GM23338 (cell line): ENCODE measurements around the gene PPIF. TPM values are rescaled to one million over a fixed set of nuclear protein-coding genes. Genes with fewer than 3 reads are reported as not detected.

ENCODE experiments used
- ATAC-seq: fragments of 200-7000 bp; cut with Tn5 transposase; 3 replicates; pipeline ENCODE4 v1.9.1; 2020
- DNase-seq: peaks from one replicate; pipeline ENCODE4 v3.0.0-alpha.2; 2015; ENCODE audit warnings: low spot score
- H2AFZ ChIP-seq: fragments of 200-600 bp; sonication (generic); 2 replicates; pipeline ENCODE4 v1.8.0; 2016; ENCODE audit warnings: antibody characterized with exemption, mild to moderate bottlenecking, moderate library complexity
- H3F3A ChIP-seq: fragments of 200-600 bp; sonication (generic); replicated peaks from 2 replicates; pipeline ENCODE4 v1.8.0; 2017; ENCODE audit warnings: antibody characterized with exemption, mixed run types, low read depth
- H3K27ac ChIP-seq: fragments of 200-600 bp; sonication (generic); 2 replicates; pipeline ENCODE4 v1.6.1; 2016; ENCODE audit warnings: low read depth
- H3K27me3 ChIP-seq: fragments of 200-600 bp; sonication (generic); 2 replicates; pipeline ENCODE4 v1.8.0; 2016; ENCODE audit warnings: mild to moderate bottlenecking, mixed run types, moderate library complexity; ENCODE audit not compliant: insufficient read depth
- H3K36me3 ChIP-seq: fragments of 200-600 bp; sonication (generic); 2 replicates; pipeline ENCODE4 v1.8.0; 2016; ENCODE audit warnings: mild to moderate bottlenecking; ENCODE audit not compliant: insufficient read depth
- H3K4me1 ChIP-seq: fragments of 200-600 bp; sonication (generic); 2 replicates; pipeline ENCODE4 v1.8.0; 2016; ENCODE audit warnings: mild to moderate bottlenecking, moderate library complexity; ENCODE audit not compliant: insufficient read depth
- H3K4me2 ChIP-seq: fragments of 200-600 bp; sonication (generic); 2 replicates; pipeline ENCODE4 v1.7.1; 2017; ENCODE audit warnings: mixed run types
- H3K4me3 ChIP-seq: fragments of 200-600 bp; sonication (generic); 2 replicates; pipeline ENCODE4 v1.6.1; 2016; ENCODE audit warnings: mixed run types
- H3K79me2 ChIP-seq: fragments of 200-600 bp; sonication (generic); replicated peaks from 2 replicates; pipeline ENCODE4 v1.8.0; 2017; ENCODE audit warnings: mild to moderate bottlenecking; ENCODE audit not compliant: insufficient read depth
- H3K9me2 ChIP-seq: fragments of 200-600 bp; sonication (generic); 2 replicates; pipeline ENCODE4 v1.8.0; 2017; ENCODE audit not compliant: insufficient read depth
- H4K20me1 ChIP-seq: fragments of 200-600 bp; sonication (generic); replicated peaks from 2 replicates; pipeline ENCODE4 v1.8.0; 2017; ENCODE audit warnings: mild to moderate bottlenecking; ENCODE audit not compliant: insufficient read depth
- H3K27ac Mint-ChIP-seq: 2 replicates; pipeline ENCODE4 v1.8.0; 2020; ENCODE audit warnings: inconsistent platforms, mild to moderate bottlenecking, moderate library complexity, mixed read lengths
- H3K27me3 Mint-ChIP-seq: 3 replicates; pipeline ENCODE4 v1.8.0; 2022; ENCODE audit warnings: low read depth, mild to moderate bottlenecking, moderate library complexity, mixed read lengths, inconsistent platforms; ENCODE audit not compliant: insufficient read depth, poor library complexity
- H3K36me3 Mint-ChIP-seq: 3 replicates; pipeline ENCODE4 v1.8.0; 2021; ENCODE audit warnings: low read depth, mild to moderate bottlenecking, inconsistent platforms, moderate library complexity, mixed read lengths
- H3K4me1 Mint-ChIP-seq: 3 replicates; pipeline ENCODE4 v1.8.0; 2020; ENCODE audit warnings: mild to moderate bottlenecking, inconsistent platforms, mixed read lengths
- H3K4me3 Mint-ChIP-seq: 3 replicates; pipeline ENCODE4 v1.8.0; 2021; ENCODE audit warnings: moderate library complexity, mild to moderate bottlenecking, inconsistent platforms, mixed read lengths
- H3K9me3 Mint-ChIP-seq: 3 replicates; pipeline ENCODE4 v1.8.0; 2020; ENCODE audit warnings: moderate library complexity, mild to moderate bottlenecking, inconsistent platforms, mixed read lengths
- CREB1 ChIP-seq: fragments of 250-450 bp; sonication (Bioruptor Pico); IDR thresholded peaks from 2 replicates; pipeline ENCODE4 v1.5.0; 2020; ENCODE audit warnings: low read depth, mild to moderate bottlenecking, moderate library complexity
- CTCF ChIP-seq, 2 experiments: fragments of 200-600 bp in 1 of 2; sonication (generic) in 1 of 2; conservative IDR thresholded peaks; 2 replicates each; pipeline versions ENCODE4 v1.5.1 to v1.6.1; 2016 to 2017; ENCODE audit warnings: antibody characterized with exemption in 2 of 2, low read depth in 2 of 2, mild to moderate bottlenecking in 2 of 2, moderate library complexity in 1 of 2
- ETS1 ChIP-seq: IDR thresholded peaks from 2 replicates; pipeline ENCODE4 v1.6.1; 2016; ENCODE audit warnings: antibody characterized with exemption
- EZH2 ChIP-seq: fragments of 200-600 bp; sonication (generic); IDR thresholded peaks from one replicate; pipeline ENCODE4 v1.8.0; 2017; ENCODE audit warnings: antibody characterized with exemption, mild to moderate bottlenecking, low read depth; ENCODE audit not compliant: unreplicated experiment
- JUNB ChIP-seq: IDR thresholded peaks from one replicate; pipeline ENCODE4 v1.6.1; 2016; ENCODE audit warnings: antibody characterized with exemption; ENCODE audit not compliant: unreplicated experiment
- NANOG ChIP-seq: IDR thresholded peaks from 2 replicates; pipeline ENCODE4 v1.6.1; 2016; ENCODE audit warnings: antibody characterized with exemption, borderline replicate concordance
- POLR2AphosphoS5 ChIP-seq: IDR thresholded peaks from 2 replicates; pipeline ENCODE4 v1.6.1; 2016; ENCODE audit warnings: antibody characterized with exemption, low read depth
- REST ChIP-seq: IDR thresholded peaks from one replicate; pipeline ENCODE4 v1.6.1; 2018; ENCODE audit warnings: antibody characterized with exemption; ENCODE audit not compliant: unreplicated experiment
- STAT1 ChIP-seq: IDR thresholded peaks from one replicate; pipeline ENCODE4 v1.6.1; 2016; ENCODE audit warnings: antibody characterized with exemption; ENCODE audit not compliant: unreplicated experiment
- ZNF114 ChIP-seq: fragments of 250-450 bp; sonication (Bioruptor Pico); IDR thresholded peaks from 2 replicates; pipeline ENCODE4 v1.5.0; 2020; ENCODE audit warnings: mild to moderate bottlenecking, moderate library complexity
- ZNF331 ChIP-seq: fragments of 250-450 bp; sonication (Bioruptor Pico); IDR thresholded peaks from 2 replicates; pipeline ENCODE4 v1.5.0; 2020; ENCODE audit warnings: low read depth, mild to moderate bottlenecking, moderate library complexity
- ZNF462 ChIP-seq: fragments of 250-450 bp; sonication (Bioruptor Pico); IDR thresholded peaks from 2 replicates; pipeline ENCODE4 v1.5.0; 2020; ENCODE audit warnings: mild to moderate bottlenecking, moderate library complexity
- polyA plus RNA-seq: library from polyadenylated mRNA; unstranded; fragments of >200 nt; fragmentation: Nextera tagmentation; extraction: Ambion mirVana; gene quantifications from 2 replicates; pipeline ENCODE4 v1.2.1, GENCODE V29; 2016
- total RNA-seq: library from RNA; depleted of rRNA; stranded (reverse); fragments of >200 nt; shearing (Covaris generic); gene quantifications from 2 replicates; pipeline ENCODE4 v1.2.3, GENCODE V29; 2014

PPIF gene
- total and polyA plus RNA-seq, 2 experiments from 2014 or later = 32.1 to 43.6 TPM

GRCh38 chr10:79387974-79388850 lies 40.9 kb downstream of the PPIF start:
- Histone ChIP-seq H3K27ac (no peak overlapping the region), H3K4me3 (no peak overlapping the region), H3K79me2 (no peaks in the 10 kb centered on the region), H3K36me3 (no peaks in the 10 kb centered on the region), H3K27me3 (no peaks in the 10 kb centered on the region), H3F3A (no peaks in the 10 kb centered on the region), H3K4me1 (no peaks in the 10 kb centered on the region), H3K9me2 (no peaks in the 10 kb centered on the region), H2AFZ (no peak overlapping the region), H3K4me2 (no peak overlapping the region), H4K20me1 (no peaks in the 10 kb centered on the region)
- Mint-ChIP-seq H3K4me1 (no peaks in the 10 kb centered on the region; the same call in 2 of the 3 replicates), H3K27ac (no peak overlapping the region), H3K27me3 (peaks cover 6% of the 10 kb centered on the region), H3K4me3 (no peak overlapping the region), H3K9me3 (no peaks in the 10 kb centered on the region), H3K36me3 (no peaks in the 10 kb centered on the region)
- TF ChIP-seq ETS1 (no peak), ZNF462 (CRISPR knock-in tag) (no peak), ZNF331 (no peak), REST (no peak), STAT1 (no peak), JUNB (no peak), POLR2AphosphoS5 (no peak), CTCF (conservative IDR thresholded peaks at IDR 0.05; ENCODE audit: low read depth in 2 of 2) (no peak), ZNF114 (no peak), EZH2 (no peak), CREB1 (CRISPR knock-in tag) (no peak), NANOG (no peak)
- DNase-seq (no peak), ATAC-seq (no peak)
